NCI-H524 (cell line): ENCODE data around the gene METAP1.
"Not testable (repeated sequence)": the region's sequence is repeated elsewhere in the genome, so short reads cannot be mapped to it uniquely, and the experiment has no call there.

Source experiments
- DNase-seq, 2 experiments: peaks; one replicate each; lab custom pipeline; 2025; lab: John Stamatoyannopoulos, UW

The METAP1 gene

DNA sequence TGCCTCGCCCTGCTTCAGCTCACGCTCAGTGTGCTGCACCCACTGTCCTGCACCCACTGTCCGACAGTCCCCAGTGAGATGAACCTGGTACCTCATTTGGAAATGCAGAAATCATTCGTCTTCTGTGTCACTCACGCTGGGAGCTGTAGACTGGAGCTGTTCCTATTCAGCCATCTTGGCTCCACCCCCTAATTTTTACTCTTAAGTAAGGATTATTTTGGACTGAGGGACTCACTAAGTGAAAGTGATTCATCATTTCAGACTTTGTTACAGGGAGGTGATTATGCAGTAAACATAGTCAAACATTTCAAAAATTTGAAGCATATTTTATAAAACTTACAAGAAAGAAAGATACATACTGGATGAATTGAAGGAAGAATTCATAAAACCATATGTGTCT is 104.3 kb downstream of the METAP1 start:
- not testable (repeated sequence) for DNase-seq

- no peak for DNase-seq
Observed at GRCh38 chr4:99100876-99101275, 105.4 kb downstream of the METAP1 start.

DNA sequence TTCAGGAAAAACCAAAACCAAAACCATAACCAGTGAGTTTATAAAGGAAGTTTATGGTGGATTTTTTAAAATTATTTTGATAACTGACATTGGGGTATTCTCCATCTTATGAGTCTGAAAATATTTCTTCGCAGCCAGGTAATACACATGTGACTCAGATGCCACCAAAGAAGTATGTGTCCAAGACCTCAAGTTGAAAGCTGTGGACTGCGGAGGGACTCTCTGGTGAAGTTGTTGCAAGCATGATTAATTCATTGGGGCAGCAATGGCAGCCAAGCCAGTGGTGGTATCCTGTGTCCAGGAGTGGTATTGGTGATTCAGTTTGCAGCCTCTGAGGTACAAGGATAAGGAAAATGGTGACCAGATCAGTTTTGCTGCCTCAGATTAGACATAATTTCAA is 107.1 kb downstream of the METAP1 start:
- no peak for DNase-seq

DNA sequence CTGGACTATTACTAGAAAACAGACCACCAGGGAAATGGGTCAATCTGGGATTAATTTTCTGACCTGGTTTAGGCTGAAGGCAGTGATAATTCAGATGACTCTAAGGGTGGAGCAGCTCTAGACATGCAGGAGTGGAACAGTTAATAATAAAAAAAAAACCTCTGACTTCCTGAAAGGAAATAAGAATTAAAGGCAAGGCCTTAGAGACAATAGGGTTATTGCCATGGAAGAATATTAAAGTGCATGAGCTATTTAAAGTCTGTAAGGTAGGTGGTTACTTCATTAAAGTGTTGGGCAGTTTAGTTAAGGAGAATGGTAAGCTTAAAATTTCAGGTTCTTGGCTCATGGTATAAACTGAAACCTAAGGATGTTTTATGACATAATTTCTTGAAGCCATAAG is 107.6 kb downstream of the METAP1 start:
- no peak for DNase-seq

DNA sequence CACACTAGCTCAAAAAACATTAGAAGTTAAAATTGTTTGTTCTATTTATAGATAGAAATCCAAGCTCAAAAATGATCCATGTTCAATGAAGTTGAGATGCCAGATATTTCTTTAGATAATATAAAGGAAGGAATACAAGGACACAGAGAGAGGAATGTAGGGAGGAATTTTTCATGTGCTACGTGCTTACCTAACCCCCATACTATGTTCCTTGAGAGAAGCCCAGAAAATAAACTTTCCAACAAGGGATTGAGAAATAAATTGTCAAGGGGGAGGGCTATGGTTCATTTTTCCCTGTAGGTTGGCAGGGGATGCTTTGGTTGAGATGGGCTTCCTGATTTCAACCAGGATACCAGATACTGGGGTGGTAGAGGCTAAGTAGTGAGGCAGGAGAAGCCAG is 108.6 kb downstream of the METAP1 start:
- DNase-seq, result no peak

GRCh38 chr4:99109286-99109685 is 113.8 kb downstream of the METAP1 start:
- not testable (repeated sequence) for DNase-seq
